PC-9 (cell line): ENCODE measurements around the gene SLC32A1. TPM values are rescaled to one million over a fixed set of nuclear protein-coding genes. Genes with fewer than 3 reads are reported as not detected.

ENCODE experiments used
- BruUV-seq: library from RNA; stranded (reverse); fragments of 400-500 nt; replicated peaks from 2 replicates; lab custom pipeline; 2021; lab: Mats Ljungman, UMichigan
- CTCF ChIA-PET: fragments of 300-600 bp; sonication (Branson Sonifier 250); formaldehyde crosslinking; loops from one replicate; lab custom pipeline; 2022; ENCODE audit warnings: antibody characterized with exemption; lab: Charles Lee
- POLR2A ChIA-PET: fragments of 300-600 bp; sonication (Branson Sonifier 250); formaldehyde crosslinking; loops from one replicate; lab custom pipeline; 2022; ENCODE audit warnings: antibody characterized with exemption; ENCODE audit not compliant: unreplicated experiment; lab: Charles Lee
- DNase-seq, 2 experiments: peaks; one replicate each; pipeline versions ENCODE4 v3.0.0 to v3.0.0-alpha.2; 2015 to 2022; ENCODE audit warnings: mixed read lengths in 1 of 2
- H2AFZ ChIP-seq: fragments of 200-600 bp; sonication (generic); 2 replicates; pipeline ENCODE4 v1.8.1; 2017; ENCODE audit warnings: antibody characterized with exemption
- H3F3A ChIP-seq: fragments of 200-600 bp; sonication (generic); 2 replicates; pipeline ENCODE4 v1.8.1; 2017; ENCODE audit warnings: antibody characterized with exemption, mild to moderate bottlenecking, low read depth; ENCODE audit not compliant: insufficient read depth
- H3K27ac ChIP-seq: fragments of 200-600 bp; sonication (generic); 2 replicates; pipeline ENCODE4 v1.6.1; 2016; ENCODE audit warnings: mixed run types
- H3K27me3 ChIP-seq: fragments of 200-600 bp; sonication (generic); 2 replicates; pipeline ENCODE4 v1.6.1; 2016; ENCODE audit warnings: low read depth, mixed run types; ENCODE audit not compliant: insufficient read depth
- H3K36me3 ChIP-seq: fragments of 200-600 bp; sonication (generic); 2 replicates; pipeline ENCODE4 v1.6.1; 2016; ENCODE audit warnings: low read depth, mixed run types
- H3K4me1 ChIP-seq: fragments of 200-600 bp; sonication (generic); replicated peaks from 2 replicates; pipeline ENCODE4 v1.6.1; 2016; ENCODE audit warnings: mixed run types; ENCODE audit not compliant: insufficient read depth
- H3K4me2 ChIP-seq: fragments of 200-600 bp; sonication (generic); 2 replicates; pipeline ENCODE4 v1.6.1; 2017; ENCODE audit warnings: mixed run types
- H3K4me3 ChIP-seq: fragments of 200-600 bp; sonication (generic); 2 replicates; pipeline ENCODE4 v1.6.1; 2016; ENCODE audit warnings: mixed run types
- H3K79me2 ChIP-seq: fragments of 200-600 bp; sonication (generic); 2 replicates; pipeline ENCODE4 v1.6.1; 2017; ENCODE audit warnings: low read depth, mixed run types
- H3K9me2 ChIP-seq: fragments of 200-600 bp; sonication (generic); 2 replicates; pipeline ENCODE4 v1.8.1; 2017; ENCODE audit warnings: mild to moderate bottlenecking; ENCODE audit not compliant: insufficient read depth
- H3K9me3 ChIP-seq: fragments of 200-600 bp; sonication (generic); 2 replicates; pipeline ENCODE4 v1.8.1; 2016; ENCODE audit warnings: low read depth; ENCODE audit not compliant: insufficient read depth
- H4K20me1 ChIP-seq: fragments of 200-600 bp; sonication (generic); 2 replicates; pipeline ENCODE4 v1.8.1; 2017; ENCODE audit not compliant: insufficient read depth
- EZH2 ChIP-seq: fragments of 200-600 bp; sonication (generic); IDR thresholded peaks from 2 replicates; pipeline ENCODE4 v1.8.0; 2017; ENCODE audit warnings: antibody characterized with exemption, low read depth
- intact Hi-C: fragments of 100-400 bp; cut with micrococcal nuclease; formaldehyde crosslinking; loops from one replicate; pipeline ENCODE4 v1.10.0; 2022; ENCODE audit not compliant: unreplicated experiment
- total RNA-seq: library from RNA; stranded (reverse); gene quantifications from 2 replicates; pipeline ENCODE4 v1.2.3, GENCODE V29; 2021
- TF ChIP-seq, protein P1 (sequence below): fragments of 200-600 bp; sonication (generic); conservative IDR thresholded peaks from 2 replicates; pipeline ENCODE4 v1.6.1; 2017; ENCODE audit warnings: mixed run types, antibody characterized with exemption, mild to moderate bottlenecking, moderate library complexity

The SLC32A1 gene
- total RNA-seq, 1 experiment from 2014 or later: not detected

DNA sequence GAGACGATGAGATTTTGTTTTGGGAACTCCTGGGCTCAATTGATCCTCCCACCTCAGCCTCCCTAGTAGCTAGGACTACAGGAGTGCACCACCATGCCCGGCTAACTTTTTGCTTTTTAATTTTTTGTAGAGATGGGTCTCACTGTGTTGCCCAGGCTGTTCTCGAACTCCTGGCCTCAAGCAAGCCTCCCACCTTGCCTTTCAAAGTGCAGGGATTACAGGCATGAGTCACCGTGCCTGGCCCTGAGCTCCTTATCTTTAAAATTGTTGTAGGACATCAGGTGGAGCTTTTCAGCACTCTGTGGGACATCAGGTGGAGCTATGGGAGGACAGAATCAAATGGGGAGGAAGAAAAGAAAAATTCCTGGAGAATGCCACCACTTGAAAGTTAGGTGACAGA is 36.7 kb downstream of the SLC32A1 start:
- H3K4me1 ChIP-seq: peaks cover 13% of the 10 kb centered on the region
- ChIA-PET CTCF (no interaction called here), POLR2A (no interaction called here)
- H3K4me2 ChIP-seq: no peak overlapping the region
- no peaks in the 10 kb centered on the region for H3K27me3 ChIP-seq
- H3K79me2 ChIP-seq: no peaks in the 10 kb centered on the region
- H4K20me1 ChIP-seq: peaks cover 2% of the 10 kb centered on the region; the same call in 1 of the 2 replicates
- no peaks in the 10 kb centered on the region for H3K9me2 ChIP-seq
- DNase-seq: no peak
- BruUV-seq: no TSS peak
- no peak for TF ChIP-seq EZH2
- TF ChIP-seq, protein P1, sequence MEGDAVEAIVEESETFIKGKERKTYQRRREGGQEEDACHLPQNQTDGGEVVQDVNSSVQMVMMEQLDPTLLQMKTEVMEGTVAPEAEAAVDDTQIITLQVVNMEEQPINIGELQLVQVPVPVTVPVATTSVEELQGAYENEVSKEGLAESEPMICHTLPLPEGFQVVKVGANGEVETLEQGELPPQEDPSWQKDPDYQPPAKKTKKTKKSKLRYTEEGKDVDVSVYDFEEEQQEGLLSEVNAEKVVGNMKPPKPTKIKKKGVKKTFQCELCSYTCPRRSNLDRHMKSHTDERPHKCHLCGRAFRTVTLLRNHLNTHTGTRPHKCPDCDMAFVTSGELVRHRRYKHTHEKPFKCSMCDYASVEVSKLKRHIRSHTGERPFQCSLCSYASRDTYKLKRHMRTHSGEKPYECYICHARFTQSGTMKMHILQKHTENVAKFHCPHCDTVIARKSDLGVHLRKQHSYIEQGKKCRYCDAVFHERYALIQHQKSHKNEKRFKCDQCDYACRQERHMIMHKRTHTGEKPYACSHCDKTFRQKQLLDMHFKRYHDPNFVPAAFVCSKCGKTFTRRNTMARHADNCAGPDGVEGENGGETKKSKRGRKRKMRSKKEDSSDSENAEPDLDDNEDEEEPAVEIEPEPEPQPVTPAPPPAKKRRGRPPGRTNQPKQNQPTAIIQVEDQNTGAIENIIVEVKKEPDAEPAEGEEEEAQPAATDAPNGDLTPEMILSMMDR: no peak
- no peak overlapping the region for H3K27ac ChIP-seq
- H3F3A ChIP-seq: 0 out of 2 replicates have a peak, but pooled peaks cover 10% of the 10 kb centered on the region
- peaks cover 5% of the 10 kb centered on the region; the same call in 1 of the 2 replicates for H3K36me3 ChIP-seq
- no peaks in the 10 kb centered on the region for H3K9me3 ChIP-seq
- H2AFZ ChIP-seq: no peak overlapping the region
- no peak overlapping the region for H3K4me3 ChIP-seq
- intact Hi-C loops: no loop called here

DNA sequence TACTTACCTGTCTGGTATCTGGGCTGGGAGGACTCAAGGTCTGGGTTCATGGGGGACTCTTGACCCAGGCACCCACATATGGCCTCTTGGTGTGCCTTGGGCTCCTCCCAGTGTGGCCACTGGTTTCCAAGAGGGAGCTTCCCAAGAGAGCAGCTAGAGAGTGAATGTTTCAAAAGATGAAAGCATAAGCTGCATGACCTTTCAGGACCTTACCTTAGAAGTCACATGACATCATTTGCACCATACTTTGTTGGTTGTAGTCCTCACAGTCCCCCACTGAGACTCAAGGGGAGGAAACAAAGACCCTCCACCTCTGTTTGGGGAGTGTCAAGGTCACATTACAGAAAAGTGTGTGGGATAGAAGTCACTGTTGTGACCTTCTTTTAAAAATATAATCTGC is 37.9 kb downstream of the SLC32A1 start:
- Histone ChIP-seq H3K27ac (no peak overlapping the region), H3K9me3 (no peaks in the 10 kb centered on the region), H3K9me2 (no peaks in the 10 kb centered on the region), H3K79me2 (no peaks in the 10 kb centered on the region), H3K4me3 (no peak overlapping the region), H3K27me3 (no peaks in the 10 kb centered on the region), H3F3A (0 out of 2 replicates have a peak, but pooled peaks cover 10% of the 10 kb centered on the region), H3K4me1 (peaks cover 13% of the 10 kb centered on the region), H4K20me1 (peaks cover 2% of the 10 kb centered on the region; the same call in 1 of the 2 replicates), H3K36me3 (peaks cover 15% of the 10 kb centered on the region; the same call in 1 of the 2 replicates), H3K4me2 (no peak overlapping the region), H2AFZ (no peak overlapping the region)
- no peak for DNase-seq
- intact Hi-C loops: no loop called here
- BruUV-seq: no TSS peak
- CTCF ChIA-PET: no interaction called here
- TF ChIP-seq EZH2: no peak
- TF ChIP-seq, protein P1: no peak
- POLR2A ChIA-PET: no interaction called here

DNA sequence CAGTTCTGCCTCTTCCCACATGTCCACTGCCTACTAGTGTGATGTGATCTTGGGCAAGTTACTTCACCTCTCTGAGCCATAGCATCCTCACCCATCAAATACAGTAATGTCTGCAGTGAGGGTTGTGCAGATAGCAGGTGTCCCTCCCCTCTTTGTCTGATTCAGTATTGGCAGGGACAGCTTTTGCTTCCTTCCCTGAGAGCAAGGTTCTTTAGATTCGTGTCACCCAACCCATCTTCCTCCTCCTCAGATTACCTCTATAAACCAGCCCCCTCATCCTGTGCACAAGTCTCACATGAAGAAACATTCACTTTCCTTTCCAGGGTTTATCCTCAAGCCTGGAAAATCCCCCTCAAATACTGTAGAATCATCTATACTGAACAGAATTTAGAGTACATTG is 39.3 kb downstream of the SLC32A1 start:
- no peak for DNase-seq
- peaks cover 21% of the 10 kb centered on the region; the same call in 1 of the 2 replicates for H3K36me3 ChIP-seq
- no peaks in the 10 kb centered on the region for H3K9me2 ChIP-seq
- H3K4me2 ChIP-seq: no peak overlapping the region
- no peak overlapping the region for H3K27ac ChIP-seq
- peaks cover 13% of the 10 kb centered on the region for H3K4me1 ChIP-seq
- TF ChIP-seq, protein P1: no peak
- TF ChIP-seq EZH2: no peak
- H3K79me2 ChIP-seq: no peaks in the 10 kb centered on the region
- no peaks in the 10 kb centered on the region for H3K27me3 ChIP-seq
- ChIA-PET CTCF (no interaction called here), POLR2A (interaction anchor here (0.7 kb wide), 1 partner anchor 569 kb away, joined by 6 read pairs; no protein-coding TSS in a partner anchor)
- H2AFZ ChIP-seq: no peak overlapping the region
- no peak overlapping the region for H3K4me3 ChIP-seq
- no peaks in the 10 kb centered on the region for H3K9me3 ChIP-seq
- H4K20me1 ChIP-seq: peaks cover 2% of the 10 kb centered on the region; the same call in 1 of the 2 replicates
- intact Hi-C loops: no loop called here
- BruUV-seq: no TSS peak
- 0 out of 2 replicates have a peak, but pooled peaks cover 10% of the 10 kb centered on the region for H3F3A ChIP-seq
